Measurements from ENCODE around the gene TM9SF2.

The TM9SF2 gene

DNA sequence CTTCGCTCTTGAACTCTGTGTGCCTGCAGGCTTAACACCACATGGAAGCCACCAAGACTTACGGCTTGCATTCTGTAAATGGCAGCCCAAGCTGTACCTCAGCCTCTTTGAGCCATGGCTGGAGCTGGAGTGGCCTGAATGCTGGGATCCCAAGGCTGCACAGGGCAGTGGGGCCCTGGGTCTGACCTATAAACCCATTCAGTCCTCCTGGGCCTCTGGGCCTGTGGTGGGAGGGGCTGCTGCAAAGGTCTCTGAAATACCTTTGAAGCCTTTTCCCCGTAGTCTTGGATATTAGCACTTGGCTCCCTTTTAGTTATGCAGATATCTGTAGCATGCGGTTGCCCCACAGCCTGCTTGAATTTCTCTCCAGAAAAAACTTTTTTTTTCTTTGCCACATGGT is 8.2 kb downstream of the TM9SF2 start:
- Histone ChIP-seq H3K9me3 (ENCODE audit: control insufficient read depth, insufficient read depth, low read depth, low read length) (no peaks in the 10 kb centered on the region), H3K4me1 (ENCODE audit: control insufficient read depth, insufficient read depth, low read length) (peaks cover 3% of the 10 kb centered on the region), H3K27ac (ENCODE audit: extremely low read depth, low read depth, low read length) (no peak overlapping the region), H3K36me3 (ENCODE audit: control insufficient read depth in 2 of 2, insufficient read depth in 1 of 2, low read length in 2 of 2) (peaks cover 0 to 17% of the 10 kb centered on the region in 2 experiments; a peak in 1 of 3 replicates), H3K4me3 (ENCODE audit: low read depth, low read length) (no peak overlapping the region)
- ChIA-PET POLR2A (no interaction called here), CTCF (interaction anchor here (0.6 to 1.1 kb wide), 5 partner anchors 9 to 271 kb away, joined by 3 to 4 read pairs (median 4); no protein-coding TSS in a partner anchor)
- TF ChIP-seq ZNF157 (tag by site-specific recombination; IDR thresholded peaks at IDR 0.05) (no peak), ZSCAN30 (tag by site-specific recombination; IDR thresholded peaks at IDR 0.05) (no peak), ZBTB17 (tag by site-specific recombination; IDR thresholded peaks at IDR 0.05) (no peak), ZNF175 (tag by site-specific recombination; IDR thresholded peaks at IDR 0.05) (no peak), GLI4 (tag by site-specific recombination; IDR thresholded peaks at IDR 0.05) (no peak), ZNF529 (tag by site-specific recombination; IDR thresholded peaks at IDR 0.05; ENCODE audit: insufficient replicate concordance) (peak; percentile 4), PRDM1 (tag by site-specific recombination; IDR thresholded peaks at IDR 0.05) (no peak), ATF2 (tag by site-specific recombination; IDR thresholded peaks at IDR 0.05; ENCODE audit: low read depth) (no peak), ZNF785 (tag by site-specific recombination; IDR thresholded peaks at IDR 0.05) (no peak), GFI1B (tag by site-specific recombination; IDR thresholded peaks at IDR 0.05) (no peak), ZNF585B (tag by site-specific recombination; IDR thresholded peaks at IDR 0.05) (peak; percentile 98), ZNF184 (tag by site-specific recombination; IDR thresholded peaks at IDR 0.05) (no peak), ZNF558 (tag by site-specific recombination; IDR thresholded peaks at IDR 0.05) (no peak), SETDB1 (IDR thresholded peaks at IDR 0.05; ENCODE audit: insufficient read length, low read length) (peak; percentile 73)
- TF ChIP-seq, protein P1, sequence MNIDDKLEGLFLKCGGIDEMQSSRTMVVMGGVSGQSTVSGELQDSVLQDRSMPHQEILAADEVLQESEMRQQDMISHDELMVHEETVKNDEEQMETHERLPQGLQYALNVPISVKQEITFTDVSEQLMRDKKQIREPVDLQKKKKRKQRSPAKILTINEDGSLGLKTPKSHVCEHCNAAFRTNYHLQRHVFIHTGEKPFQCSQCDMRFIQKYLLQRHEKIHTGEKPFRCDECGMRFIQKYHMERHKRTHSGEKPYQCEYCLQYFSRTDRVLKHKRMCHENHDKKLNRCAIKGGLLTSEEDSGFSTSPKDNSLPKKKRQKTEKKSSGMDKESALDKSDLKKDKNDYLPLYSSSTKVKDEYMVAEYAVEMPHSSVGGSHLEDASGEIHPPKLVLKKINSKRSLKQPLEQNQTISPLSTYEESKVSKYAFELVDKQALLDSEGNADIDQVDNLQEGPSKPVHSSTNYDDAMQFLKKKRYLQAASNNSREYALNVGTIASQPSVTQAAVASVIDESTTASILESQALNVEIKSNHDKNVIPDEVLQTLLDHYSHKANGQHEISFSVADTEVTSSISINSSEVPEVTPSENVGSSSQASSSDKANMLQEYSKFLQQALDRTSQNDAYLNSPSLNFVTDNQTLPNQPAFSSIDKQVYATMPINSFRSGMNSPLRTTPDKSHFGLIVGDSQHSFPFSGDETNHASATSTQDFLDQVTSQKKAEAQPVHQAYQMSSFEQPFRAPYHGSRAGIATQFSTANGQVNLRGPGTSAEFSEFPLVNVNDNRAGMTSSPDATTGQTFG (tag by site-specific recombination; IDR thresholded peaks at IDR 0.05; ENCODE audit: borderline replicate concordance) = no peak

DNA sequence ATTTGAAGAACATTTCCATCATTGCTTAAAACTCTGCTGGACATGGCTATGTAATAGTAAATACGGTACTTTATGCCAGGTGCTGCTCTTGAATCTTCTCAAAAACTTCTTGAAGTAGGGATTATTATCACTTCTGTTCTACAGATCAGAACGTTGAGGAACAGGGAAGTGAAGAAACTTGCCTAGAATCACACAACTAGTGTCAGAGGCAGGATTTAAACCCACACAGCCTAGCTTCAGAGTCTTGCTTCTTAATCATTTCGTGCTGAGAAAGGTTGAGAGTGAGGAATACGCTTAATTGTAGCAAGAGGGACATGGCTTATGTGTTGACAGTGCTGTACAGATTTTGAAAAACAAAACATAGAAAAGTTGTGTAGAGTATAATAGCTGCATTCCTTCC is 13.5 kb downstream of the TM9SF2 start:
- Histone ChIP-seq H3K4me1 (ENCODE audit: control insufficient read depth, insufficient read depth, low read length) (no peaks in the 10 kb centered on the region), H3K36me3 (ENCODE audit: control insufficient read depth in 2 of 2, insufficient read depth in 1 of 2, low read length in 2 of 2) (peaks cover 0 to 12% of the 10 kb centered on the region in 2 experiments; a peak in 2 of 3 replicates), H3K4me3 (ENCODE audit: low read depth, low read length) (no peak overlapping the region), H3K27ac (ENCODE audit: extremely low read depth, low read depth, low read length) (no peak overlapping the region), H3K9me3 (ENCODE audit: control insufficient read depth, insufficient read depth, low read depth, low read length) (no peaks in the 10 kb centered on the region)
- CTCF ChIA-PET = no interaction called here
- POLR2A ChIA-PET = no interaction called here
- TF ChIP-seq KLF17 (tag by site-specific recombination; IDR thresholded peaks at IDR 0.05) (no peak), ZNF600 (tag by site-specific recombination; IDR thresholded peaks at IDR 0.05) (no peak), ZNF354C (tag by site-specific recombination; IDR thresholded peaks at IDR 0.05; ENCODE audit: borderline replicate concordance, low read depth) (no peak), SALL2 (tag by site-specific recombination; IDR thresholded peaks at IDR 0.05; ENCODE audit: borderline replicate concordance) (no peak), ZFHX2 (tag by site-specific recombination; conservative IDR thresholded peaks at IDR 0.05) (no peak), ZNF174 (tag by site-specific recombination; IDR thresholded peaks at IDR 0.05) (no peak), ZNF549 (tag by site-specific recombination; IDR thresholded peaks at IDR 0.05) (no peak), OVOL3 (tag by site-specific recombination; IDR thresholded peaks at IDR 0.05) (no peak), HOXC10 (CRISPR knock-in tag; IDR thresholded peaks at IDR 0.05) (no peak), ZNF596 (tag by site-specific recombination; IDR thresholded peaks at IDR 0.05) (no peak)
- TF ChIP-seq, protein P2, sequence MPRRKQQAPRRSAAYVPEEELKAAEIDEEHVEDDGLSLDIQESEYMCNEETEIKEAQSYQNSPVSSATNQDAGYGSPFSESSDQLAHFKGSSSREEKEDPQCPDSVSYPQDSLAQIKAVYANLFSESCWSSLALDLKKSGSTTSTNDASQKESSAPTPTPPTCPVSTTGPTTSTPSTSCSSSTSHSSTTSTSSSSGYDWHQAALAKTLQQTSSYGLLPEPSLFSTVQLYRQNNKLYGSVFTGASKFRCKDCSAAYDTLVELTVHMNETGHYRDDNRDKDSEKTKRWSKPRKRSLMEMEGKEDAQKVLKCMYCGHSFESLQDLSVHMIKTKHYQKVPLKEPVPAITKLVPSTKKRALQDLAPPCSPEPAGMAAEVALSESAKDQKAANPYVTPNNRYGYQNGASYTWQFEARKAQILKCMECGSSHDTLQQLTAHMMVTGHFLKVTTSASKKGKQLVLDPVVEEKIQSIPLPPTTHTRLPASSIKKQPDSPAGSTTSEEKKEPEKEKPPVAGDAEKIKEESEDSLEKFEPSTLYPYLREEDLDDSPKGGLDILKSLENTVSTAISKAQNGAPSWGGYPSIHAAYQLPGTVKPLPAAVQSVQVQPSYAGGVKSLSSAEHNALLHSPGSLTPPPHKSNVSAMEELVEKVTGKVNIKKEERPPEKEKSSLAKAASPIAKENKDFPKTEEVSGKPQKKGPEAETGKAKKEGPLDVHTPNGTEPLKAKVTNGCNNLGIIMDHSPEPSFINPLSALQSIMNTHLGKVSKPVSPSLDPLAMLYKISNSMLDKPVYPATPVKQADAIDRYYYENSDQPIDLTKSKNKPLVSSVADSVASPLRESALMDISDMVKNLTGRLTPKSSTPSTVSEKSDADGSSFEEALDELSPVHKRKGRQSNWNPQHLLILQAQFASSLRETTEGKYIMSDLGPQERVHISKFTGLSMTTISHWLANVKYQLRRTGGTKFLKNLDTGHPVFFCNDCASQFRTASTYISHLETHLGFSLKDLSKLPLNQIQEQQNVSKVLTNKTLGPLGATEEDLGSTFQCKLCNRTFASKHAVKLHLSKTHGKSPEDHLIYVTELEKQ (tag by site-specific recombination; IDR thresholded peaks at IDR 0.05; ENCODE audit: borderline replicate concordance) = no peak
- TF ChIP-seq, protein P3, sequence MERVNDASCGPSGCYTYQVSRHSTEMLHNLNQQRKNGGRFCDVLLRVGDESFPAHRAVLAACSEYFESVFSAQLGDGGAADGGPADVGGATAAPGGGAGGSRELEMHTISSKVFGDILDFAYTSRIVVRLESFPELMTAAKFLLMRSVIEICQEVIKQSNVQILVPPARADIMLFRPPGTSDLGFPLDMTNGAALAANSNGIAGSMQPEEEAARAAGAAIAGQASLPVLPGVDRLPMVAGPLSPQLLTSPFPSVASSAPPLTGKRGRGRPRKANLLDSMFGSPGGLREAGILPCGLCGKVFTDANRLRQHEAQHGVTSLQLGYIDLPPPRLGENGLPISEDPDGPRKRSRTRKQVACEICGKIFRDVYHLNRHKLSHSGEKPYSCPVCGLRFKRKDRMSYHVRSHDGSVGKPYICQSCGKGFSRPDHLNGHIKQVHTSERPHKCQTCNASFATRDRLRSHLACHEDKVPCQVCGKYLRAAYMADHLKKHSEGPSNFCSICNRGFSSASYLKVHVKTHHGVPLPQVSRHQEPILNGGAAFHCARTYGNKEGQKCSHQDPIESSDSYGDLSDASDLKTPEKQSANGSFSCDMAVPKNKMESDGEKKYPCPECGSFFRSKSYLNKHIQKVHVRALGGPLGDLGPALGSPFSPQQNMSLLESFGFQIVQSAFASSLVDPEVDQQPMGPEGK (tag by site-specific recombination; IDR thresholded peaks at IDR 0.05) = no peak
